Amygdala (tissue), 56 donors: ENCODE measurements around the gene NCSTN.
"Not testable (repeated sequence)": the region's sequence is repeated elsewhere in the genome, so short reads cannot be mapped to it uniquely, and the experiment has no call there.

Source experiments
- DNase-seq, 56 donors: peaks; one replicate each; lab custom pipeline; 2025; lab: John Stamatoyannopoulos, UW

NCSTN gene

GRCh38 chr1:160369087-160369486 lies 25.9 kb downstream of the NCSTN start:
- no peak for DNase-seq

DNA sequence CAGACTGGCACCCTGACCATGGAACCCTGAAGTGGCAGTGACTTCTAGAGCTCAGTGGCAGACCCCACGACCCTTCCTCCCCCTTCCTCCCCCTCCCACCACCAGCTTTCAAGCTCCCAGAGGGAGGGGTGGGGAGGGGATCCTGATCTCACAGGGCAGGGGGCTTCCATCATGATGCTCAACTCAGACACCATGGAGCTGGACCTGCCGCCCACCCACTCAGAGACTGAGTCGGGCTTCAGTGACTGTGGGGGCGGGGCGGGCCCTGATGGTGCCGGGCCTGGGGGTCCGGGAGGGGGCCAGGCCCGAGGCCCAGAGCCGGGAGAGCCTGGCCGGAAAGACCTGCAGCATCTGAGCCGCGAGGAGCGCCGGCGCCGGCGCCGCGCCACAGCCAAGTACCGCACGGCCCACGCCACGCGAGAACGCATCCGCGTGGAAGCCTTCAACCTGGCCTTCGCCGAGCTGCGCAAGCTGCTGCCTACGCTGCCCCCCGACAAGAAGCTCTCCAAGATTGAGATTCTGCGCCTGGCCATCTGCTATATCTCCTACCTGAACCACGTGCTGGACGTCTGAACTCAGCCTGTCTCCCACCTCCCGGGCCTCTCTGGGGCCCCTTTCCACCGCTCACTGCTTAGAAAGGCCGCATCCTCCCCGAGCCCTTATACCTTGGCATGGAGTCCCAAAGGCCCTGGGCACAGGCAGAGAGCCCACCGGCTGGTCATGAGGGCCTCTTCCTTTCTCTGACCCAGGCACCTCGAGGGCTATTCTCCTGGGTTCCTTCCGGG lies 27.6 kb downstream of the NCSTN start:
- DNase-seq: no peak

- no peak for DNase-seq
These were observed 28.1 kb downstream of the NCSTN start for GRCh38 chr1:160371346-160371631.

- DNase-seq: peak in 5 of 56 donors; percentile 6 to 21 (median 14)
These were observed 28.6 kb downstream of the NCSTN start for GRCh38 chr1:160371756-160372155.

- no peak for DNase-seq
These were observed 30.5 kb downstream of the NCSTN start for GRCh38 chr1:160373696-160374095.

GRCh38 chr1:160374306-160375110 lies 31.3 kb downstream of the NCSTN start:
- no peak for DNase-seq

GRCh38 chr1:160375788-160376524 lies 32.8 kb downstream of the NCSTN start:
- peak in 19 of 56 donors; percentile 10 to 67 (median 49) for DNase-seq

GRCh38 chr1:160376525-160377131 lies 33.4 kb downstream of the NCSTN start:
- peak in 34 of 56 donors; percentile 5 to 77 (median 26) for DNase-seq

- DNase-seq: no peak
These were observed 34.5 kb downstream of the NCSTN start for GRCh38 chr1:160377585-160378206.

GRCh38 chr1:160384812-160385211 lies 41.6 kb downstream of the NCSTN start:
- not testable (repeated sequence) for DNase-seq

GRCh38 chr1:160388406-160388805 lies 45.2 kb downstream of the NCSTN start:
- DNase-seq: not testable (repeated sequence)

- DNase-seq: no peak
These were observed 51.5 kb downstream of the NCSTN start for GRCh38 chr1:160394673-160395072.

GRCh38 chr1:160397651-160398050 lies 54.5 kb downstream of the NCSTN start:
- DNase-seq: no peak

DNA sequence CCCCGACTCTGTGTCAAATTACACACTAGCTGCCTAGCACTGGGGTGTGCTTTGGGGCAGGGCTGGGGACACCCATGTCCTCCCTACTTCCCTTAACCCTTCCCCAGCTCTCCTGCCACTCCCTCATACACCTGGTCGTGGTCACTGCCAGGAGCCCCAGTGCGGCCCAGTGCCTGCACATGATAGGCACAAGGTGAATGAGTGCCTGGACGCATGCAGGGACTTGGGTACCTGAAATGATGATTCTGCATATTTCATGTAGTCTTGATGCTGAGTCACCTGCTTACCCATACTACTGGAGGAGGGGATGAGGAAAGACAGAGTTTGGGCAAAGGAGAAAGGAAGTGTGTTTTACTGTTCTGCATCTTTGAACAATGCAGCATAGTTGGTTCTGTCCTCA lies 55.6 kb downstream of the NCSTN start:
- DNase-seq: no peak

- no peak for DNase-seq
These were observed 56.5 kb downstream of the NCSTN start for GRCh38 chr1:160399544-160400222.

DNA sequence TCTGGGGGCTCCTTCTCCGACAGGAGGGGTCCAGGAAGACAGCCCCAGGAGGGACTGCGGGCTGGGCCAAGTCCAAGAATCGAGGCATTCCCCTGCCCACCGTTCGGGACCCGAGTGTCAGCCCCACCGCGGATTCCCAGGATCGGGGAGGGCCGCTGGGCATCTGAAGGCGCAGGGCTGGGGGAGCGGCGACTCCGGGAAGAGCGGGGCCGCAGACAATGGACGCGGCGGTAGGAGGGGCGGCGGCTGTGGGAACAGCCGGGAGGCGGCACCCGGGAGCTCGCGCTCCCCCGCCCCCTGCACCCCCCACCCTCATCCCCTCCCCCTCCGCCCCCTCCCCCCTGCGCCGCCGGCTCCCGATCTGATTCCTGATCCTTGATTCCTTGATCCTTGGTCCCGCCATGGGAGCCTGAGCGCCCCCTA lies 57.1 kb downstream of the NCSTN start, which contains the start of gene VANGL2:
VANGL2 (plus strand) TSS at position 342 of the 423 bp plus-strand sequence. CDS start 15,274 bp downstream, outside the sequence.
- peak in 51 of 56 donors; percentile 23 to 83 (median 61) for DNase-seq

GRCh38 chr1:160400646-160401486 lies 57.7 kb downstream of the NCSTN start:
- DNase-seq: peak in 11 of 56 donors; percentile 10 to 61 (median 28)

DNA sequence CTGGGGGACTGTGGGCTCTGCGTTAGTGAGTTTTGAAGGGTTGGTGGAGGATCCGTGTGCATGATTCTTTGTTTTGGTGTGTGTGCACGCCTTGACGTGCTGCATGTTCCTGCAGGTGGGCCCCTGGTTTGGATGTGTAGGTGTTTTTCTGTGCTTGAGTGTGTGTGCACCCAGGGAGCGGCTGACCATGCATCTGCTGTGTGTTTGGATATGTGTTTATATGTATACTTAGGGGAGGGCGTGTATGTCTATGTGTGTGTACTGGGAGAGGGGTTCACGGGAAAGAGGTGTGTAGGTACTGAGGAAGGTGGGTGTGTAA lies 58.3 kb downstream of the NCSTN start:
- no peak for DNase-seq
